Measurements from ENCODE around the gene BLTP3B.

DNA sequence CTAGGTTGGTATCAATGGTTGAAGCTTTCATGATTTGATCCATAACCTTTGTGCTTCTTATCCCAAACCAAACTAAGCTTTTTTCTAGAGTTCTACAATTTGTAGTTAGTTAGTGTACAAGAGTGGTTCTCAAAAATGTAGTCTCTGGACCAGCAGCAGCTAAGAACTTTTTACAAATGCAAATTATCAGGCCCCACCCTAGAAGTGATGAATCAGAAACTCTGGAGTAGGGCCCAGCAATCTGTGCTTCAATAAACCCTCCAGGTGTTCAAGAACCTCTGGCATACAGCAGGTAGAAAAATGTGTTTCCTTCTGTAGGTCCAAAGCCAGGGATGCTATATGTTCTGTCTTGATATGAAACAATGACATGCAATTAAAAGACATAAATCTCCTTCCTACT is 31.8 kb upstream of the BLTP3B start:
- TF ChIP-seq CTCF (IDR thresholded peaks at IDR 0.05) (no peak), POLR2AphosphoS5 (IDR thresholded peaks at IDR 0.05) (no peak), POLR2A (IDR thresholded peaks at IDR 0.05) (no peak)
